AG09319 (cell line): ENCODE results near the gene GRIPAP1.

ENCODE experiments used
- DNase-seq: peaks from one replicate; pipeline ENCODE4 v3.0.0-alpha.2; 2010; ENCODE audit warnings: low read depth; ENCODE audit errors: extremely low read depth
- CTCF ChIP-seq: IDR thresholded peaks from 2 replicates; pipeline ENCODE4 v1.5.1; 2011; ENCODE audit warnings: low read depth, mild to moderate bottlenecking, inconsistent platforms, low read length, moderate library complexity

Gene GRIPAP1

GRCh38 chrX:49039598-49040375 is 37.7 kb upstream of the GRIPAP1 start:
- peak; percentile 27 for TF ChIP-seq CTCF
- DNase-seq, result peak; percentile 87

- TF ChIP-seq CTCF, result no peak
- no peak for DNase-seq
Measured at GRCh38 chrX:49037883-49038475, 35.9 kb upstream of the GRIPAP1 start.

- DNase-seq, result no peak
- TF ChIP-seq CTCF, result no peak
Measured at GRCh38 chrX:49030283-49030682, 28.2 kb upstream of the GRIPAP1 start.

- no peak for TF ChIP-seq CTCF
- no peak for DNase-seq
Measured at GRCh38 chrX:49029876-49030275, 27.8 kb upstream of the GRIPAP1 start.

GRCh38 chrX:49019599-49020249 is 17.7 kb upstream of the GRIPAP1 start:
- no peak for DNase-seq
- TF ChIP-seq CTCF, result no peak

GRCh38 chrX:49019050-49019449 is 17.0 kb upstream of the GRIPAP1 start:
- TF ChIP-seq CTCF, result no peak
- no peak for DNase-seq

- DNase-seq, result no peak
- TF ChIP-seq CTCF, result no peak
Measured at GRCh38 chrX:49003696-49004095, 1.6 kb upstream of the GRIPAP1 start.
